Neural crest cell (in vitro differentiated cells): ENCODE results near the gene DAAM2. TPM values are rescaled to one million over a fixed set of nuclear protein-coding genes. Genes with fewer than 3 reads are reported as not detected.

Experiments
- DNase-seq: peaks from one replicate; pipeline ENCODE4 v3.0.0; 2021; ENCODE audit warnings: low read depth, mixed read lengths, low spot score
- H3K27ac Mint-ChIP-seq: one replicate; pipeline ENCODE4 v1.8.0; 2021; ENCODE audit warnings: mild to moderate bottlenecking, mixed read lengths; ENCODE audit not compliant: unreplicated experiment
- H3K27me3 Mint-ChIP-seq: 2 replicates; pipeline ENCODE4 v1.8.0; 2021; ENCODE audit warnings: low read depth, mild to moderate bottlenecking, mixed read lengths
- H3K36me3 Mint-ChIP-seq: 2 replicates; pipeline ENCODE4 v1.8.0; 2021; ENCODE audit warnings: low read depth, mild to moderate bottlenecking, mixed read lengths
- H3K4me1 Mint-ChIP-seq: 2 replicates; pipeline ENCODE4 v1.8.0; 2021; ENCODE audit warnings: mixed read lengths
- H3K4me3 Mint-ChIP-seq: one replicate; pipeline ENCODE4 v1.8.0; 2021; ENCODE audit warnings: mild to moderate bottlenecking, mixed read lengths
- H3K9me3 Mint-ChIP-seq: 2 replicates; pipeline ENCODE4 v1.8.0; 2021; ENCODE audit warnings: mixed read lengths
- CTCF ChIP-seq: fragments of 200-600 bp; sonication (generic); conservative IDR thresholded peaks from 2 replicates; pipeline ENCODE4 v1.5.0; 2021; ENCODE audit warnings: antibody characterized with exemption, mild to moderate bottlenecking
- total RNA-seq: library from RNA; stranded (reverse); gene quantifications from 2 replicates; pipeline ENCODE4 v1.2.1, GENCODE V29; 2021

Gene DAAM2
- total RNA-seq, 1 donor from 2014 or later, result 17.6 TPM

GRCh38 chr6:39951191-39951590 is 159.0 kb downstream of the DAAM2 start:
- H3K4me3 Mint-ChIP-seq, result no peak overlapping the region
- DNase-seq, result no peak
- TF ChIP-seq CTCF, result no peak
- no peaks in the 10 kb centered on the region for H3K36me3 Mint-ChIP-seq
- H3K27me3 Mint-ChIP-seq, result peaks cover 8% of the 10 kb centered on the region
- H3K9me3 Mint-ChIP-seq, result peaks cover 4% of the 10 kb centered on the region
- no peaks in the 10 kb centered on the region for H3K4me1 Mint-ChIP-seq
- H3K27ac Mint-ChIP-seq, result no peak overlapping the region

GRCh38 chr6:39951716-39952115 is 159.5 kb downstream of the DAAM2 start:
- no peak for DNase-seq
- no peak for TF ChIP-seq CTCF
- Mint-ChIP-seq H3K4me3 (no peak overlapping the region), H3K9me3 (peaks cover 4% of the 10 kb centered on the region), H3K27me3 (peaks cover 8% of the 10 kb centered on the region), H3K36me3 (no peaks in the 10 kb centered on the region), H3K4me1 (no peaks in the 10 kb centered on the region), H3K27ac (no peak overlapping the region)

- peaks cover 7% of the 10 kb centered on the region for H3K9me3 Mint-ChIP-seq
- no peak for DNase-seq
- H3K27me3 Mint-ChIP-seq, result peaks cover 8% of the 10 kb centered on the region
- no peaks in the 10 kb centered on the region for H3K36me3 Mint-ChIP-seq
- H3K4me1 Mint-ChIP-seq, result no peaks in the 10 kb centered on the region
- no peak overlapping the region for H3K27ac Mint-ChIP-seq
- H3K4me3 Mint-ChIP-seq, result no peak overlapping the region
- TF ChIP-seq CTCF, result no peak
These were observed 160.0 kb downstream of the DAAM2 start for GRCh38 chr6:39952167-39952566.

- Mint-ChIP-seq H3K4me1 (no peaks in the 10 kb centered on the region), H3K27ac (no peak overlapping the region), H3K36me3 (no peaks in the 10 kb centered on the region), H3K27me3 (peaks cover 3% of the 10 kb centered on the region), H3K4me3 (no peak overlapping the region), H3K9me3 (peaks cover 8% of the 10 kb centered on the region)
- no peak for DNase-seq
- TF ChIP-seq CTCF, result no peak
These were observed 161.0 kb downstream of the DAAM2 start for GRCh38 chr6:39953076-39953618.

Other genes starting within 250 kb of the DAAM2 start
- gene KIF6, start 67.0 kb upstream of the DAAM2 start, total RNA-seq, result 1.5 and 2.3 TPM in 2 replicates
- 15.9 and 18.4 TPM in 2 replicates for gene MOCS1, start 142.1 kb downstream of the DAAM2 start, total RNA-seq